ENCODE measurements around the gene DYNC1LI2.
"Not testable (repeated sequence)": the region's sequence is repeated elsewhere in the genome, so short reads cannot be mapped to it uniquely, and the experiment has no call there.

Gene DYNC1LI2

DNA sequence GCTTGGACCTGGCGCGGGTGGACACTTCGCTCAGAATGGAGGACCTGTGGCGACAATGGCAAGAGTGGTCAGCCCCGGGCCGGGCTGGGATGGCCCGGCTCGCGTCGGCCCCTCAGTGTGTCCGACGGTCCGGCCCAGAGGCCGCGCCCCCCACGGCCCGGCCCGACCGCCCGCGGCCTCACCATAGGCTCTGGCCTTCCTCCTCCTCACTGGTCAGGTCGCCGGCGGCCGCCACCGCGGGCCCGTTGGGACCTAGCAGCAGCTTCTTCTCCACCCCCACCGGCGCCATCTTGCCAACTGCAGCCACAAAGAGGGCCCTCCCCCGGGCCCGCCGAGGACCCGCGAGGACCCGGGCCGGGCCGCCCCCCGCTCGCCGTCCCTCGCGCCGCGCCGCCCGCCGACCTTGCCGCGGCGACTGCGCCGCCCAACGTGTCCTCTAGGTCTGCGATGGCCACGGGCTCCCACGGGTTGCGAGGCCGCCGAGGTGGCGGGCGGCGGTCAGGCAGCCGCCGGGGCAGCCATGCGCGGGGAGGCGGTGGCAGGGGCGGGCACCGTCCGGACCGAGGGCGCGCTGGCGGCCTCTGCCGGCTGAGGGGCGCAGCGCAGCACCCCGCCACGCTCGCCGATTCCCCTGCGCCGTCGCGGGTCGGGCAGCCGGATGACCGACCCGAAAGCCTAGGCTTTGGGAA is at the start of gene DYNC1LI2:
Gene DYNC1LI2, minus strand, starts transcription at position 307 of the 689 bp plus-strand sequence. Its CDS starts 18 bp downstream, at position 289.
- DNase-seq = peak in 53 of 56 donors; percentile 15 to 97 (median 78)

DNA sequence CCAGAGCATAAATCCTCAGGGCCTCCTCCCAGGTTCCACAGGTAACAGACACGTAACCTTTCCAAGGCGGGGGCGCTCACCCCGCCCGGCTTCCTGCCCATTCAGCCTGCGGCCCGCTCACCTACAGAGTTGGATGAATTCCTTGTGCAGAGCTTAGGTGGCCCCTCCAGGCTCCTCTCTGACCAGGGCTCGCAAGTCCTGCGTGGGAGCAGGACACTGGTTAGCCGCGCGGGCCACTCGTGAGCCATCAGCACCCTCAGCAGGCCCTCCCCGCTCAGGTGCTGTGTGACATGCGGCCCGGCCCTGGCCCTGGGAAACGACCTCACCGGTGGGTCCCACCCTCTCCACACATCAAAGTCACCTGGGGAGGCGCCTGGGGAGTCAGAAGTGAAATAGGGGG is 49.4 kb upstream of the DYNC1LI2 start:
- DNase-seq = no peak

DNA sequence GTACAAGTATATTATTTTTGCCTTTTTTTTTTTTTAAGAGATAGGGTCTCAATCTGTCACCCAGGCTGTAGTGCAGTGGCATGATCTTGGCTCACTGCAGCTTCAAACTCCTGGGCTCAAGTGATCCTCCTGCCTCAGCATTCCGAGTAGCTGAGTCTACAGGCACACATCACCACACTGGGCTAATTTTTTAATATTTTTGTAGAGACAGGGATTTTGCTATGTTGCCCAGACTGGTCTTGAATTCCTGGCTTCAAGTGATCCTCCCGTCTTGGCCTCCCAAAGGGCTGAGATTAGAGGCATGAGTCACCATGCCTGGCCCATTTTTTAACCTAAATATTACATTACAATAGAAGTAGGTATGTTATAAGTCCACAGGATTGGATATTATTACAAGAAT is 46.8 kb upstream of the DYNC1LI2 start:
- DNase-seq = no peak

DNA sequence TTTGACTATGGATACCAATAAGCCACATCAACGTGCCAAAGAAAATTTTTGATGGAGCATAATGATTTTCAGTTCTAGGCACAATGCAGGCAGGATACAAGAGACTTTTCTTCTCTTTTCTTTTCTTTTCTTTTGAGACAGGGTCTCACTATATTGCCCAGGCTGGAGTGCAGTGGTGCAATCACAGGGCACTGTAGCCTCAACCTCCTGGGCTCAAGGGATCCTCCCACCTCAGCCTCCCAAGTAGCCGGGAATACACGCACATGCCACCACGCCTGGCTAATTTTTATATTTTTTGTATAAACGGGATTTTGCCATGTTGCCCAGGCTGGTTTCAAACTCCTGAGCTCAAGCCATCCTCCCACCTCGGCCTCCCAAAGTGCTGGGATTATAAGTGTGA is 42.6 kb upstream of the DYNC1LI2 start:
- not testable (repeated sequence) for DNase-seq

DNA sequence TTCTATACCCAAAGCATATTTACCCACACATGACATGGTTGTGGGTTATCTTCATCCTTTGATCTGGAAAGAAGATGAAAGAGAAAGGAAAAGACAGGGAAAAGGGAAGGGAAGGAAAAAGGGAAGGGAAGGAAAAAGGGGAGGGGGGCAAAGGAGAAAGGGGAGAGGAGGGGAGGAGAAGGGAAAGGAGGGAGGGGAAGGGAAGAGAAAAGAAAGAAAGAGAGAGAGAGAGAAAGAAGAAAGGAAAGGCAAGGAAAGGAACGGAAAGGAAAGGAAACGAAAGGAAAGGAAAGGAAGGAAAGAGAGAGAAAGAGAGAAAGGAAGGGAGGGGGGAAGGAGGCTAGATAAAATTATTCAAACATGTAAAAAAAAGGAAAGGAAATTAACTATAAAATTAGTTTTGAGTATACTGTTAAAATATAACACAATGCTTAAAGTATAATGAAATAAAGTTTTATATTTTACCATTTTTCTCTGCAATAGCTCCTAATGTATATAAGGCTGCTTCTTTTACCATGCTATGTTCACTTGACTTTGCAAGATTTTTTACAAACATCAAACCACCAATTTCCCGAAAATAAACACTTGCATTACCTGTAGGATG is 38.8 kb upstream of the DYNC1LI2 start:
- no peak for DNase-seq

DNA sequence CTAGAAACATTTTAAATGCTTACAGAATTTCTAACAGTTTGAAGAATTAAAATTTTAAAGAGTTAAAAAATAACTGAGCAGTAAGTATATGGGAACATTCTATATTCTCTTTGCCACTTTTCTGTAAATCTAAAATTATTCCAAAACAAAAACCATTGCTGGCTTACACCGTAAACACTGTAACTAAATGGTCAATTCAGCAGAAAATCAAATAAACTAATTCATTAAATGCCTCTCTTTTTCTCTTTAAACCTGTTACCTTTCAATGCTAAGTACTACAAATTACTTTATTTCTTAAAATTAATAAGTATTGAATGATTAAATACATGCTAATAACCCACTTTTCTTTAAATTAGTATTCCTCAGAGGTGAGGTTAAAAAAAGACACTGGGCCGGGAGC is 36.0 kb upstream of the DYNC1LI2 start:
- no peak for DNase-seq

DNA sequence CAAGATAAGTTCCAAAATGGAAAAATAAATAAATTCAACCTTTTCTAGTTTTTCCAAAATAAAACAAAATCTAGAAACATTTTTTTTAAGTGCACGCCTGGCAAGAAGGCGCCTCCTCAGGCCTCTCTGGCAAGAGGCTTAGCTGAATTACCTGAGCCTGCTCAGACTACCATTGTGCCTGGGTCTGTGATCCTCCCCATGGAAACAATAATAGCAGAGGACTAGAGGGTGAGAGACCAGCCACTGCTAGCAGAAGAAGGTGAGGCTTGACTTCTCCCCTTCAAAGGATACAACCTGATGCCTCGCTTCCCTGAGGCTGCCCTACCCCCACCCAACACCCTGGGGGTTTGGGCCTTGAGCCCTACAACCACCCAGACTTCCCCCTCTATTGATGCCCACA is 35.1 kb upstream of the DYNC1LI2 start:
- no peak for DNase-seq

DNA sequence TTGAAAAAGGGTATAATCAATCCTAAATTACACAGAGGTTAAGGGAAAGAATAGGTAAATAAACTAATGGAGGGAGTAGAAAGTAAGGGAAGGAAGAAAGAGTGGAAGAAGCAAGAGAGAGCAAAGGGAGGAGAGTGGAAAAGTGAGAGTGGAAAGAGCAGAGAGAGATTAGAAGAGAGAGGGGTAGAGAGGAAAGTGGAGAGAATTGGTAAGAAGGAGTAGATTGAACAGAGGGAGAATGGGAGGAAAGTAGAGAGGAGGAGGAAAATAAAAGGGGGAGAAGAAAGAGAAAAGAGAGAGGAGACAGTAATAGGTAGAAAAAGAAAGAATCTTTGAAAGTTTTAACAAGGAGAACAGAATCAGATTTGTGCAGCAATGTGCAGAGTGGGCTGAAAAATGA is 25.0 kb upstream of the DYNC1LI2 start:
- no peak for DNase-seq

DNA sequence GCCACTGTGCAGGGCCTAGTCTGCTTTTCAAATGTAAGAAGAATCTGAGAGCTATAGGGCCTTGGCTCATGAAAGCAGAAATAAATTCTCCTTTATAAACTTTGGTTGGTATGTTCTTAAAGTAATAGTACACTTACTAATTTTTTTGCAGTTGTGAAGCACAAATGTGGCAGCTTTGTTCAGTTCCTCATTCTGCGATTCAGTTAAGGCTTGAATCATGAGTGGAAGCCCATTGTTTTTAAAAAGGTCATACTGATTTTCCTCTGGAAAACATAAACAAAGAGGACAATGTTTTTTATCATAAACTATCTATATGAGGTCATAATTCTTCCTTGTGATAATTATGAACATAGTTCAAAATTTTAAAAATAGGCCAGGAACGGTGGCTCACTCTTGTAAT is 23.6 kb upstream of the DYNC1LI2 start:
- no peak for DNase-seq

DNA sequence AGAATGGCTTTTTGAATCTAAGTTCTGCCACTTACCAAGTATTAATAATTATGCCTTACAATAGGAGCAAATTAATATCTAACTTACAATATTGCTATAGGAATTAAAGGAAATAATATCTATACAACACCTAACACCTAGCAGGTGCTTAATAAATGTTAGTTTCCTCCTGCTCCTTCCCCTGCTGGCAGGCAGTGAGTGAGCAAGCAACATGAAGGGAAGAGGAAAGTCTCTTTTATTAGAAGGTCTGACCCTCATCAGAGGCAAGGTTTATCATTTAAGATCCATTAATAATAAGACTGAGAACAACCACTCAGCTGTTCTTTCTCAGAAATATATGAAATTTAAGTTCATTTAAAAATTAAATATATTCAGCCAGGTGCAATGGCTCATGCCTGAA is 6.7 kb upstream of the DYNC1LI2 start:
- DNase-seq = no peak

DNA sequence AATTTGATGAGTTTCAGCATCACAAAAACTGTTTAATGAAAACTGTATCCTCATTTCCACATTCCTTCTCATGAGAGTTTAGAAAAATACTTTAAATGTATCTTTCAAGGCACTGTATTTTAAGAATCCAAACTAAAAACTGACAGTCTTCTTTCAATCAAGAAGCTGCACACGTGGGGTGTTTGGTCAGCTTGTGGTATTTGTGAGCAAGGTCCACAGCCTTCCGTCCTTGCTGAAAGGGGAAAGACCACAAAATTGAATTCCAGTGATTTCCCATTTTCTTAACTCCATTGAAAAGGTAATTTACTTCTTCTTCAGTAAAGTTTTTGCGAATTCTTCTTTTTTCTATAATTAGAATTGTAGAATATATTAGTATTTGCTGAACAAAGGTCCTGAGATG is 3.4 kb upstream of the DYNC1LI2 start:
- DNase-seq = no peak

DNA sequence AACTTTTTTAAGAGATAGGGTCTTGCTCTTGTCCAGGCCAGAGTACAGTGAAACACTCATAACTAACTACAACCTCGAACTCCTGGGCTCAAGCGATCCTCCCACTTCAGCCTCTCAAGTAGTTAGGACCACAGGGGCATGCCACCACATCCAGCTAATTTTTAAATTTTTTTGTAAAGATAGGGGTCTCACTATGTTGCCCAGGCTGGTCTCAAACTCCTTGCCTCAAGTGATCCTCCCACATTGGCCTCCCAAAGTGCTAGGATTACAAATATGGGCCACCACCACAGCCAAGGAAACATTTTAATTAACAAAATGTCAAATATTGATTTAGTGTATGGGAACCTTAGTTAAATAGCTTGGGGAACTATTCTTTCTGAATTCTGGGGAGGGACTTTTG is 2.8 kb upstream of the DYNC1LI2 start:
- no peak for DNase-seq

DNA sequence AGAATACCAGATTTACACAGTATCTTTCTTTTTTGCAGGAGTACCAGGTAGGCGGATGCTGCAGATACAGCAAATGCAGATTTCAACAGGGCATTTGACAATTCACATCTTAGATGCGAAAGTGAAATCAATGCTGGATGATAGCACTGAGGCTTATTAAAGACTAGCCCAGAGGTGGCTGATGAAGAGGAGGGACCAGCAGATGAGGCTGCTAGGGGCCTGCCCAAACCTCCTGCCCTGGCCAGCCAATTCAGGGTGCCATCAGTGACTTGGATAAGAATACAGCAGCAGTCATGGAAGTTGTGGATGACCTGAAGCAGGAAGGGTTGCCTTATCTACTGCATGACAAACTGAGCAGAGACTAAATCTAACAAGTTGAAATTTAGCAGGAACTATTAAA is 1.5 kb upstream of the DYNC1LI2 start:
- no peak for DNase-seq

DNA sequence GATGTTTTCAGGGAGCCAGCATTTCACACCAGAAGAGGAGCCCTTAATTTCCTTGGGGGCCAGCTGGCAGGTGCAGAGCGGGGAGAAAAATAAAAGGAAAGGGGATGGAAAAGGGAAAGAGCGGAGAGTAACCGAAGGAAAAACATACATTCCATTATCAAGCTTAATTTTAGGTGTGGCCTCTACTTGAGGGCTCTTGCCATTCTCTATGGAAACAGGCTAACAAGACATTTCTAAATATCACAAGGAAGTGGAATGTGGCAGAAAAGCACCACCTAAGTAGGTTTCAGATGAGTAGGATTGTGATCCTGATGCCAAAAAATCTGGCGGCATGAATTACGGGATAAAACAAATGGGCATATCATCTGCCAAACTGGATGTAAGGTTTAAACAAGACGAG is 970 bp upstream of the DYNC1LI2 start:
- no peak for DNase-seq

DNA sequence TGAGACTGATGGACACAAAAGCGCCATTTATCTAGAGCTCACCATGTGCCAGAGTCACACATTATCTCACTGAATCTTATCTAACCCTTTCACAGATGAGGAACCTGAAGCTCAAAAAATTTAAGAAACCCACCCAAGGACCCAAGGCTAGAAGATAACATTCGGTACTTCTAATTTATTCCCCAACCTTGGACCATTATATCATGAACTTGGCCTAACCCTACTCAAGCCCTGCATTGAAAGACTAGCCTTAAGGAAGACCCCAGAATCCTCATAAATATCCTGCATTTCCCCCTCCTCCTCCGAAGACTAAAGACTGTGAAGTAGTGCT is 548 bp upstream of the DYNC1LI2 start:
- DNase-seq = no peak

DNA sequence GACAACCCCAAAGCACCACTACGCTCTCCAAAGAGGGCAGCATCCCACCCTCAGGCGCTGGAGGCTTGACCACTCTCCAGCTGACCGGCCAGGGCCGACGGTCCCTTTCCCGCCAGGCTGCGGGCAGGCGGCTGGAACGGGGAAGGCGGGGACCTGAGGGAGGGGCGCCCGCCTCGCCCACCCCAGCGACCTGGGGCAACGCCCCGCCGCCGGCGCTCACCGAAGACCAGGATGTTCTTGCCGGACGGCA is 431 bp downstream of the DYNC1LI2 start:
- peak in 3 of 56 donors; percentile 29 to 45 (median 44) for DNase-seq

DNA sequence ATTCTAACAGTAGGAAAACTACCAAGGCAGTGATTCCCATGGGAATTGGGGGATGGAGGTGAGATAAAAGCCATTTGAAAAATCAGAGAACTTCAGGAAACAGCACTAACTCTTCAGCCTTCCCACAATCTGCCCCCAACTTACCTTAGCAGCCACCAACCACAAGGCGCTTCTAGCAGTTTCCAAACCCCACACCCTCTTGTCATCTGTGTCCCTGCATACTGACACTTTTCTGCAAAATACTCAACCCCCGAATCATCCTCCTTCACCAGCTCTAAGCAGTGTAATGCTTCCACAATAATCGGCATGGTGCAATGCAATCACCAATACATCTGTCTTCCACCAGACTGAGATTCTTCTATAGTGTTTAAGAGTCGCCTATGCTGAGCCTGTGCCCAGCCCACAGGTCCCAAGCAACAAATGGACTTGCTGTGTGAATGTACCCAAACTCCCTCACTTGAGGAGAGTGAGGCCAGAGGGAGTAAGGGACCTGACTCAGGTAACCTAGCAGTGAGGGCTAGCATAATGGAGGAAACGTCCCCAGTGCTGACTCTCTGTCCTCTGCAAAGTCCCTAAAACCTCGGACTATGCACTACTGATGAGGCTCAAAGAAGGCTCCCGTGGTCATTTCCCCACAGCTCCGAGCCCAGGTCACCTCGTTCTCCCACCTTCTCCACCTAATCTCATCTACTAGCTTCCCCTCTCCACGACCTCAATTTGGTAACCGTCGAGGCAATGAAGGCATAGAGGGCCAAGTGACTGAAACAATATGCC is 943 bp downstream of the DYNC1LI2 start:
- DNase-seq = peak in 12 of 56 donors; percentile 12 to 58 (median 28)

DNA sequence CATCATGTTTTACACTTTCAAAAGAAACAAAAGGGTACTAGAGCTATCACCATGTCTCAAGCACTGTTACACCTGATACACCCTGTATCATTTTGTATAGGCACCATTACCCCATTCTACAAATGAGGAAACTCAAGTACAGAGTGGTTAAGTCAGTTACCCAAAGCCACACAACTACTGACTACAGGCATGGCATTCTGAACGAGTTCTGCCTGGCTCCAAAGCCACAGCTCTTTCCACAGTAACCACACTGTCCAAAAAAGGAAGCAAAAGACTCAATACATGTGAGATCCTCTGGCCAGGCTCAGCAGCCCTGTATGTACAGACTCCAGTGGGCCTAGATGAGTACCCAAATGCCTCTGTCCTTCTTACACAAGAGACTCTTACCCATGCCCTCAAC is 4.7 kb downstream of the DYNC1LI2 start:
- peak in 1 of 56 donors; percentile 5 for DNase-seq

DNA sequence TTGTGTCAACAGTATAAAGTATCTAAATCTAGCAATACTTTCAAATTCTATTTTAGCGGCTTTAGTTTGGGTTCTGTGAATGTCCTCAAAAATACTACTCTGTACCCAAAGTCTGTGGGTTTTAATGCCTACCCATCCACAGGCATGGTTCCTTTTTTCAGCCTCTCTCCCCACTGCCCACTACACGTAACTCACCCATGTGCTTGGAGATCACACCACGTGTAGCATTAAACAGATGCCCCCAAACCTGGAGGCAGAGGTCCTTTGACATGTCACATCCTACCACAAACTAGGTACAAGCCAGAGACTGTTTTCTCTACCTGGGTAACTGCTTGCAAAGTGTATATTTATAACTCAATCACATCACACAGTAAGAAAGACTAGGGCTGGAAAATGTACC is 5.4 kb downstream of the DYNC1LI2 start:
- DNase-seq = no peak

DNA sequence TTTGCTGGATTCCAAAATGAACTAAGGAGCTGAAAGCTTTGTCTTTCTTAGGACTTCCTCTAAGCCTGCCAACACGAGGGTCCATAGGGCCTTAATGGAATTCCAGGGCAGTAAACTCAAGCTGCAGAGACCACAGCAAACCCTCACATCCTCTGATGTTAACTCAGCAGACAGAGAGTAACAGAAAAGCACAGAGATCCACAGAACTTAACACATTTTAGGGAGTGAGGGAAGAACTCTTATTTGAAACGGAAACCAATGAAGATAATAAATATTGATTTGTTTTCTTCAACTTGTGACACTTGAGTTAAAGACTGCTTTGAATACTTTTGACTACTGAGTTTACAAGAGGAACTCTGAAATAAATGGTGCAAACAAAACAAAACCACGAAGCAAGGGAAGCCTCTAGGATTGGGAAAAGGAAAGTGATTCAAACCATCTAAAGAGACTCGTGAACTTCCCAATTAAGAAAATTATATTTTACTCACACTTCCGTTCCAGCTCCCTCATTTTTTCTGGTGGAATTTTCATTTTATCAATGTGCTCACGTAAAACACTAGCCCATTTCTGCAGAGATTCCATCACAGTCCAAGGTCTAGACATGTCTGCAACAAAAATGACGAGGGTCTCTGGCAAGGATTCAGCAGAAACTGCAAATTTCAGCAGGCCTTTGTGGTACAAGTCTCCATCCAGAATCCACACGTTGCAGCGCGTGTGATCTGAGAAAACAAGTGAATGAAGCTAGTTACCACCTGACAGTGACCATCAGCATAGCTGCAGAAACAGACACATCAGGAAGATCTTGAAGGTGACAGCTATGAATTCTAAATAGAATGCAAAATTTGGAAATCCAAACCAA is 9.2 kb downstream of the DYNC1LI2 start:
- DNase-seq = no peak

DNA sequence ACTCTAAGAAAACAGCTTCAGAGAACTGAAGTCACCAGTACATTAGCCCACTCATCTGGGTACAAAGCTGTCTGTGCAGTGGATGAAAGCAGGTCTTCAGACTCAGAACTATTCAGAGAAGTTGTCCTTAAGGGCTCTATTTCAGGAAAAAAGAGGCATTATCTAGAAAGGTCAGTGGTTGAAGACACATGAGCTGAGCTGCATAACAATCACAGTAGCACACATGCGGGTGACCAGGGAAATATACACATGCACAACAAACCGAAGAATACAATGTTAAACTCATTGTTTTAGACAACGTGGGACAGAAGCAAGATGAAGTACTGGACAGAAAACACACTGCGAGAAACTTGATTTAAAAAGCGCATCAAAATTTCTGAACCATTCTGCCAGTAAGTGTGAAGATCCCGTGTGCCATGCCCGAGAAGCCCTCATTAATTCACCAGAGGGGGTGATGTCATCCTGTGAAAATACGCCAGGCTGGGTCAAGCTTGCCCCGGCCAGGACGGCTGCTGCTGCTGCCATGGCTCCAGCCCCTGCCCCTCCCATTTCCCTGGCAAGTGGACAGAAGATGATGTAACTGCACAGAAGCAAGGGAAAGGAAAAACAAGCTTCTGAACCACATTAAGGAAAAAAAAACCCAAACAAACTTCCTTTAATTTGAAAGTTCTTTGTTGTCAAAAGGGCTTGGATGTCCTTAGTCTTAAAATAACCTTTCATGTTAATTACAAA is 10.1 kb downstream of the DYNC1LI2 start:
- DNase-seq = peak; percentile 21 to 96 (median 88)

Data from nucleus accumbens (tissue), 56 donors.